HepG2 (cell line): Measurements from ENCODE around the gene RASL10B. TPM values are rescaled to one million over a fixed set of nuclear protein-coding genes. Genes with fewer than 3 reads are reported as not detected.

Experiments
- CENPBD1 ChIP-seq: sonication (generic); formaldehyde crosslinking; IDR thresholded peaks from 2 replicates; pipeline ENCODE4 v1.8.0; 2022; ENCODE audit warnings: missing genetic modification reagents, low read depth, mild to moderate bottlenecking, borderline replicate concordance
- CREB3 ChIP-seq: sonication (generic); formaldehyde crosslinking; IDR thresholded peaks from 2 replicates; pipeline ENCODE4 v1.5.0; 2020; ENCODE audit warnings: missing genetic modification reagents
- E2F2 ChIP-seq: sonication (generic); formaldehyde crosslinking; IDR thresholded peaks from 2 replicates; pipeline ENCODE4 v1.4.0; 2020; ENCODE audit warnings: missing genetic modification reagents, borderline replicate concordance
- HES4 ChIP-seq: sonication (generic); formaldehyde crosslinking; IDR thresholded peaks from 2 replicates; pipeline ENCODE4 v1.9.0; 2021; ENCODE audit warnings: mild to moderate bottlenecking, missing genetic modification reagents, borderline replicate concordance
- JUNB ChIP-seq: sonication (generic); formaldehyde crosslinking; IDR thresholded peaks from 2 replicates; pipeline ENCODE4 v1.8.0; 2022; ENCODE audit warnings: missing genetic modification reagents, mild to moderate bottlenecking, borderline replicate concordance
- THRA ChIP-seq: sonication (generic); formaldehyde crosslinking; IDR thresholded peaks from 2 replicates; pipeline ENCODE4 v1.4.0; 2020; ENCODE audit warnings: missing genetic modification reagents, borderline replicate concordance
- ZNF441 ChIP-seq: sonication (generic); formaldehyde crosslinking; IDR thresholded peaks from 2 replicates; pipeline ENCODE4 v1.7.0; 2021; ENCODE audit warnings: missing genetic modification reagents, borderline replicate concordance
- ZNF597 ChIP-seq: sonication (generic); formaldehyde crosslinking; IDR thresholded peaks from 2 replicates; pipeline ENCODE4 v1.5.0; 2020; ENCODE audit warnings: missing genetic modification reagents
- ZSCAN5A ChIP-seq: sonication (generic); formaldehyde crosslinking; IDR thresholded peaks from 2 replicates; pipeline ENCODE4 v1.8.0; 2022; ENCODE audit warnings: mild to moderate bottlenecking, missing genetic modification reagents, borderline replicate concordance
- polyA plus RNA-seq, 8 experiments: library from polyadenylated mRNA; depleted of rRNA in 3 of 8; stranded (reverse) in 7 of 8; unstranded in 1 of 8; fragments of >200 nt; fragmentation: Illumina TruSeq in 4 of 8; extraction: Trizol in 4 of 8; gene quantifications; 2 replicates each; pipeline versions ENCODE4 v1.2.1 to v1.2.3, GENCODE V29; 2011 to 2016; ENCODE audit warnings: low read depth in 4 of 8, missing spikeins in 1 of 8, mixed read lengths in 1 of 8; ENCODE audit not compliant: insufficient read depth in 1 of 8
- total RNA-seq, 5 experiments: library from RNA; depleted of rRNA; stranded (reverse); fragments of >200 nt; fragmentation: Illumina TruSeq; extraction: Trizol; gene quantifications; 2 replicates each; pipeline ENCODE4 v1.2.3, GENCODE V29; 2016; ENCODE audit warnings: low read depth in 1 of 5

RASL10B gene
- total and polyA plus RNA-seq, 2 of the 13 experiments (the other 11 are each of a cell fraction or from before 2014, with no cell fraction given), result 8.8 to 11.0 TPM

GRCh38 chr17:35693662-35694061 is 37.8 kb upstream of the RASL10B start (continued):
- no peak for TF ChIP-seq ZSCAN5A (CRISPR knock-in tag)
- no peak for TF ChIP-seq CREB3
- TF ChIP-seq E2F2 (CRISPR knock-in tag), result no peak
- TF ChIP-seq HES4 (CRISPR knock-in tag), result no peak
- no peak for TF ChIP-seq ZNF597
- TF ChIP-seq CENPBD1 (CRISPR knock-in tag), result no peak
- no peak for TF ChIP-seq JUNB
- TF ChIP-seq ZNF441 (CRISPR knock-in tag), result no peak
- no peak for TF ChIP-seq THRA (CRISPR knock-in tag)
- TF ChIP-seq, all 625 proteins: peak for 0
